Psoas muscle (tissue), 8 donors: ENCODE data around the gene UBE4A. TPM values are rescaled to one million over a fixed set of nuclear protein-coding genes. Genes with fewer than 3 reads are reported as not detected.

Source experiments
- ATAC-seq, 4 donors: fragments of 200-7000 bp; cut with Tn5 transposase; one replicate each; pipeline ENCODE4 v1.9.1; 2020; ENCODE audit warnings: moderate library complexity in 3 of 4, mild to moderate bottlenecking in 2 of 4
- DNase-seq, 2 donors: peaks; one replicate each; pipeline ENCODE4 v3.0.0-alpha.2; 2020
- H3K27ac ChIP-seq: fragments of 200-600 bp; one replicate; pipeline ENCODE4 v1.8.0; 2022
- H3K27me3 ChIP-seq, 3 donors: fragments of 200-600 bp in 1 of 3; one replicate each; pipeline versions ENCODE4 v1.6.1 to v1.8.0; 2013 to 2022; ENCODE audit warnings: low read length in 2 of 3, mild to moderate bottlenecking in 2 of 3, moderate library complexity in 1 of 3; ENCODE audit not compliant: insufficient read depth in 3 of 3
- H3K36me3 ChIP-seq, 2 donors: fragments of 200-600 bp in 1 of 2; one replicate each; pipeline versions ENCODE4 v1.6.1 to v1.8.0; 2013 to 2022; ENCODE audit warnings: low read depth in 1 of 2, mild to moderate bottlenecking in 1 of 2, moderate library complexity in 1 of 2; ENCODE audit not compliant: insufficient read depth in 1 of 2
- H3K4me1 ChIP-seq: fragments of 200-600 bp; one replicate; pipeline ENCODE4 v1.8.0; 2022
- H3K4me3 ChIP-seq: fragments of 200-600 bp; one replicate; pipeline ENCODE4 v1.8.0; 2022; ENCODE audit warnings: mild to moderate bottlenecking
- H3K9me3 ChIP-seq: fragments of 200-600 bp; one replicate; pipeline ENCODE4 v1.8.0; 2022
- WGBS, 3 donors: extraction: QIAGEN DNeasy Blood & Tissue Kit; methylation state at CpG; one replicate each; pipeline versions ENCODE4 v1.1.6 to v1.1.7; 2013; 5-methylcytosine and 5-hydroxymethylcytosine counted together
- intact Hi-C, 2 donors: fragments of 100-400 bp; cut with DNase I; formaldehyde crosslinking; loops; one replicate each; pipeline versions ENCODE4 v1.11.0 to v1.14.2; 2022
- polyA plus RNA-seq, 3 donors: library from polyadenylated mRNA; stranded (reverse); fragments of 200-250 nt; gene quantifications; one replicate each; pipeline ENCODE4 v1.2.3, GENCODE V29; 2013
- total RNA-seq, 4 donors: library from RNA; stranded (reverse); fragmentation: NEBNext Ultra II Directional in 2 of 4; extraction: Animal tissue kit (Norgen Biotek cat#: 25700) in 2 of 4; gene quantifications; one replicate each; pipeline versions ENCODE4 v1.2.1 to v1.2.4, GENCODE V29; 2021 to 2023
- TF ChIP-seq, protein P1 (sequence below): fragments of 200-600 bp; IDR thresholded peaks from one replicate; pipeline ENCODE4 v1.8.0; 2022; ENCODE audit warnings: antibody characterized with exemption
- donor health status: healthy with polysubstance abuse.
- donor health status: DM: no; HTN: no; CAD: no; lungs with moderate emphysema.
- donor health status: Bipolar disorder and iron deficiency.
- donor health status: healthy.
- donor health status: DM: yes; HTN: yes; CAD: no.
- donor health status: DM: no; HTN: no; CAD: no.
- donor health status: DM: no; HTN: no; CAD: no.
- donor health status: DM: yes; HTN: yes; CAD: no.

Gene UBE4A
- total and polyA plus RNA-seq, 7 donors, result 15.0 to 42.3 (median 31.0) TPM

DNA sequence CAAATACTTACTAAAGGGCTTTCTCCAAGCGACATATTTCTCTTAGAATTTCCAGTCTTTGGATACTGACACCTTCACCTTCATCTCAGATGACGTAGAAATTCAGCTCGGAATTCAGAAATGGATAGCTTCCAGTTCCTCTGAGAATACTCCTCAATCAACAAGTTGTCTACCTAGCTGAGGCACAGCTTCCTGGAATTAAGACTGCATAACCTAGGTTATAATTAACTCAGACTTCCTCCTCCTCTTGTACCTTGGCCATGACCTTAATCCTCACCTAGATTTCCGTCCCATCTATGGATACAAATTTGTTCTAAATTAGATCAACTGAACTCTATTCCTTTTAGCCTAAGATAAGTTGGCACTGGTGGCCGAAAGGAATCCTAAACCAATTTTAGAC is 59.4 kb downstream of the UBE4A start:
- TF ChIP-seq, protein P1, sequence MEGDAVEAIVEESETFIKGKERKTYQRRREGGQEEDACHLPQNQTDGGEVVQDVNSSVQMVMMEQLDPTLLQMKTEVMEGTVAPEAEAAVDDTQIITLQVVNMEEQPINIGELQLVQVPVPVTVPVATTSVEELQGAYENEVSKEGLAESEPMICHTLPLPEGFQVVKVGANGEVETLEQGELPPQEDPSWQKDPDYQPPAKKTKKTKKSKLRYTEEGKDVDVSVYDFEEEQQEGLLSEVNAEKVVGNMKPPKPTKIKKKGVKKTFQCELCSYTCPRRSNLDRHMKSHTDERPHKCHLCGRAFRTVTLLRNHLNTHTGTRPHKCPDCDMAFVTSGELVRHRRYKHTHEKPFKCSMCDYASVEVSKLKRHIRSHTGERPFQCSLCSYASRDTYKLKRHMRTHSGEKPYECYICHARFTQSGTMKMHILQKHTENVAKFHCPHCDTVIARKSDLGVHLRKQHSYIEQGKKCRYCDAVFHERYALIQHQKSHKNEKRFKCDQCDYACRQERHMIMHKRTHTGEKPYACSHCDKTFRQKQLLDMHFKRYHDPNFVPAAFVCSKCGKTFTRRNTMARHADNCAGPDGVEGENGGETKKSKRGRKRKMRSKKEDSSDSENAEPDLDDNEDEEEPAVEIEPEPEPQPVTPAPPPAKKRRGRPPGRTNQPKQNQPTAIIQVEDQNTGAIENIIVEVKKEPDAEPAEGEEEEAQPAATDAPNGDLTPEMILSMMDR, result no peak
- Histone ChIP-seq H3K4me3 (no peak overlapping the region), H3K36me3 (peaks cover 0 to 4% of the 10 kb centered on the region in 2 donors), H3K27me3 (no peaks in the 10 kb centered on the region), H3K9me3 (no peaks in the 10 kb centered on the region), H3K4me1 (peaks cover 14% of the 10 kb centered on the region), H3K27ac (no peak overlapping the region)
- DNase-seq (no peak), ATAC-seq (peak in 1 of 4 donors; percentile 36)
- WGBS, 3 donors, result 46 to 60% (median 47%) methylated on average over 5 of the region's 5 CpGs
- intact Hi-C loops, result no loop called here

DNA sequence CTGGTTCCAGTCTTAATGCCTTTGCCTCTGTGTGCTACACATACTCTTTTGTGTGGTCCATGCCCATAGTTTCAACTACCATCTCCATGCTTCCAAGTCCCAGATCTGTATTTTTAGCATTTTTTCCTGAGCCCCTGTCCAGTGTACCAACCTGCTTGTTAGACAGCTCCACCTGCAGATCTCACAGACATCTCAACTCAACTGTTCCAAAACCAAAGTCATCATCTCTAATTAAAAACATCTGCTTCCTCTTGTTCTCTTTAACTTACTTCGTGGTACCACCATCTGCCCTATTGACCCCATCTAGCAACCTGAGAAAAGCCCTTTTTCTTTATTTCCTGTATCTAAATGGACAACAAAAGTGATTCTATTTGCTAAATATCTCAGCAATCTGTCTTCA is 68.3 kb downstream of the UBE4A start:
- Histone ChIP-seq H3K9me3 (no peaks in the 10 kb centered on the region), H3K4me3 (no peak overlapping the region), H3K4me1 (no peaks in the 10 kb centered on the region), H3K36me3 (no peaks in the 10 kb centered on the region), H3K27ac (no peak overlapping the region), H3K27me3 (no peaks in the 10 kb centered on the region)
- ATAC-seq (no peak), DNase-seq (no peak)
- WGBS, 3 donors, result 3 to 11% (median 8%) methylated on average over 1 of the region's 1 CpG
- intact Hi-C loops, result no loop called here
- TF ChIP-seq, protein P1, result no peak

DNA sequence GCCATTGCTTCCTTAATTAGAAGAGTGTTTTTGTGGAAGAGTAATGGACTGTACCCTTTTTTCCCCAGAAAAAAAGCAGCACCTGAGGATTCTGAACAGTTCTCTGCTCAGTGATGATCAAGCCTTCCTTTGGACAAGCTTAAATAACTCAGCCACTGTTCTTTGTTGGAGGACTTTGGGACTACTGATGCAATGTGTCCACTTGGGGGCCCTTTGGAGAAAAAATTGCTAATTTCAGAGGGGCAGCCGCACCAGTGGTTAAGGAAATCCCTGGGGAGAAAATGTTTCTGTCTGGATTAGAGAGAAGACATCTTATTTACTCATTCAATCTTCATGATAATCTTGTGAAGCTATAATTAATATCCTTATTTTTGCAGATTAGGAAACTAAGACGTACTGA is 71.6 kb downstream of the UBE4A start:
- H3K27ac ChIP-seq, result no peak overlapping the region
- no peak overlapping the region for H3K4me3 ChIP-seq
- no peak for DNase-seq
- no peak for ATAC-seq
- H3K27me3 ChIP-seq, result no peaks in the 10 kb centered on the region
- no peaks in the 10 kb centered on the region for H3K9me3 ChIP-seq
- intact Hi-C loops, result no loop called here
- H3K4me1 ChIP-seq, result peaks cover 4% of the 10 kb centered on the region
- WGBS, 3 donors, result 79 to 80% (median 80%) methylated on average over 2 of the region's 2 CpGs
- TF ChIP-seq, protein P1, result no peak
- no peaks in the 10 kb centered on the region for H3K36me3 ChIP-seq

DNA sequence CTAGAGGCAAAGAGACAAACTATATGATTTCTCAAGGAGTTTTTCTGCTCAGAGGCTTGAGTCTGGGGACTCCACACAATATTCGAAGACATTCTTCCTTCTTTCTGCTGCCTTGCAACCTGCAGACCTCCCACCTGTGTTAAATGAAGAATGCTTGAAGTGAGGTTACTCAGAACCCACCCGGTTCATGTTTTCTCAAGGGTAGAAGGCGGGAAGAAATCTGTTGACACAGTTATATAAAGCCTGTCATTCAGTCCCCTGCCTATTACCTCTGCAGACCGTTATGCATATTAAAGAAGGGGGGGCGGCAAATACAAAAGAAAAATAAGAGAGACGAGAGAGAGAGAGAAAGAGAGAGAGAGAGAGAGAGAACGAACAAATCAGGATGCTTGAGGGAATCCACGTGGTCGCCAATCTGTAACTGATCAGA is 74.7 kb downstream of the UBE4A start:
- H3K4me3 ChIP-seq, result peak overlapping the region; percentile 97
- ATAC-seq (no peak), DNase-seq (no peak)
- WGBS, 3 donors, result 3 to 6% (median 5%) methylated on average over 9 of the region's 9 CpGs
- no peak overlapping the region for H3K27ac ChIP-seq
- no peaks in the 10 kb centered on the region for H3K9me3 ChIP-seq
- no peaks in the 10 kb centered on the region for H3K36me3 ChIP-seq
- TF ChIP-seq, protein P1, result no peak
- H3K27me3 ChIP-seq, result no peaks in the 10 kb centered on the region
- peaks cover 18% of the 10 kb centered on the region for H3K4me1 ChIP-seq
- intact Hi-C loops, result no loop called here
